H9 (cell line): ENCODE data around the gene RNF17. TPM values are rescaled to one million over a fixed set of nuclear protein-coding genes. Genes with fewer than 3 reads are reported as not detected.

ENCODE experiments used
- DNase-seq: peaks from one replicate; pipeline ENCODE4 v3.0.0-alpha.2; 2017
- H2AFZ ChIP-seq: one replicate; pipeline ENCODE4 v1.6.1; 2013; ENCODE audit warnings: mild to moderate bottlenecking, low read length, control low read depth, moderate library complexity
- H2AK5ac ChIP-seq: 2 replicates; pipeline ENCODE4 v1.6.1; 2013; ENCODE audit warnings: low read length, control low read depth, mixed read lengths; ENCODE audit not compliant: insufficient read length
- H2BK120ac ChIP-seq: one replicate; pipeline ENCODE4 v1.6.1; 2013; ENCODE audit warnings: low read depth, mild to moderate bottlenecking, low read length, control low read depth, inconsistent platforms; ENCODE audit not compliant: poor library complexity, severe bottlenecking
- H2BK12ac ChIP-seq: 2 replicates; pipeline ENCODE4 v1.6.1; 2013; ENCODE audit warnings: low read length, control low read depth, mixed read lengths, low read depth; ENCODE audit not compliant: insufficient read length
- H2BK15ac ChIP-seq: 2 replicates; pipeline ENCODE4 v1.6.1; 2013; ENCODE audit warnings: low read depth, low read length, control low read depth
- H2BK20ac ChIP-seq: one replicate; pipeline ENCODE4 v1.6.1; 2013; ENCODE audit warnings: low read depth, mild to moderate bottlenecking, low read length, control low read depth, inconsistent platforms; ENCODE audit not compliant: poor library complexity, severe bottlenecking
- H2BK5ac ChIP-seq: 2 replicates; pipeline ENCODE4 v1.6.1; 2013; ENCODE audit warnings: low read length, control low read depth, mixed read lengths; ENCODE audit not compliant: insufficient read length
- H3K14ac ChIP-seq: 2 replicates; pipeline ENCODE4 v1.6.1; 2013; ENCODE audit warnings: low read length, control low read depth; ENCODE audit not compliant: insufficient read depth
- H3K18ac ChIP-seq: 2 replicates; pipeline ENCODE4 v1.6.1; 2013; ENCODE audit warnings: low read depth, mild to moderate bottlenecking, mixed read lengths, low read length, control low read depth; ENCODE audit not compliant: insufficient read length
- H3K23ac ChIP-seq: 2 replicates; pipeline ENCODE4 v1.6.1; 2013; ENCODE audit warnings: low read length, control low read depth, mixed read lengths, low read depth; ENCODE audit not compliant: insufficient read length
- H3K23me2 ChIP-seq: 2 replicates; pipeline ENCODE4 v1.6.1; 2013; ENCODE audit warnings: low read depth, mild to moderate bottlenecking, mixed read lengths, low read length, control low read depth; ENCODE audit not compliant: insufficient read length, poor library complexity, severe bottlenecking
- H3K27ac ChIP-seq: 2 replicates; pipeline ENCODE4 v1.5.1; 2013; ENCODE audit warnings: low read length, control low read depth, mixed read lengths, low read depth; ENCODE audit not compliant: insufficient read length
- H3K27me3 ChIP-seq: 2 replicates; pipeline ENCODE4 v1.6.1; 2013; ENCODE audit warnings: low read length, control low read depth, inconsistent platforms; ENCODE audit not compliant: insufficient read depth
- H3K4ac ChIP-seq: 2 replicates; pipeline ENCODE4 v1.6.1; 2013; ENCODE audit warnings: low read depth, mild to moderate bottlenecking, control low read depth, inconsistent platforms, low read length, moderate library complexity
- H3K4me1 ChIP-seq: 2 replicates; pipeline ENCODE4 v1.6.1; 2013; ENCODE audit warnings: low read length, control low read depth, inconsistent platforms; ENCODE audit not compliant: insufficient read depth
- H3K4me2 ChIP-seq: 2 replicates; pipeline ENCODE4 v1.6.1; 2013; ENCODE audit warnings: low read length, control low read depth, mixed read lengths; ENCODE audit not compliant: insufficient read length, insufficient read depth
- H3K56ac ChIP-seq: 2 replicates; pipeline ENCODE4 v1.6.1; 2013; ENCODE audit warnings: low read depth, mild to moderate bottlenecking, mixed read lengths, low read length, control low read depth; ENCODE audit not compliant: insufficient read length
- H3K79me1 ChIP-seq: 2 replicates; pipeline ENCODE4 v1.6.1; 2013; ENCODE audit warnings: low read depth, mild to moderate bottlenecking, moderate library complexity, low read length, control low read depth, inconsistent platforms; ENCODE audit not compliant: insufficient read depth, poor library complexity, severe bottlenecking
- H3K79me2 ChIP-seq: 2 replicates; pipeline ENCODE4 v1.6.1; 2013; ENCODE audit warnings: low read length, control low read depth, inconsistent platforms; ENCODE audit not compliant: insufficient read depth
- H3K9ac ChIP-seq: 2 replicates; pipeline ENCODE4 v1.6.1; 2013; ENCODE audit warnings: low read length, control low read depth, mixed read lengths; ENCODE audit not compliant: insufficient read length; ENCODE audit errors: extremely low read depth
- H3K9me3 ChIP-seq: one replicate; pipeline ENCODE4 v1.6.1; 2013; ENCODE audit warnings: low read depth, low read length, inconsistent platforms; ENCODE audit not compliant: control insufficient read depth
- H3T11ph ChIP-seq: one replicate; pipeline ENCODE4 v1.6.1; 2013; ENCODE audit warnings: mild to moderate bottlenecking, low read length, control low read depth, inconsistent platforms
- H4K20me1 ChIP-seq: one replicate; pipeline ENCODE4 v1.6.1; 2013; ENCODE audit not compliant: control insufficient read depth, insufficient read length, insufficient read depth
- H4K5ac ChIP-seq: 2 replicates; pipeline ENCODE4 v1.6.1; 2013; ENCODE audit warnings: low read depth, mild to moderate bottlenecking, mixed read lengths, low read length, control low read depth; ENCODE audit not compliant: insufficient read length
- H4K8ac ChIP-seq: replicated peaks from 2 replicates; pipeline ENCODE4 v1.6.1; 2013; ENCODE audit warnings: low read length, control low read depth, mixed read lengths, low read depth; ENCODE audit not compliant: insufficient read length
- H4K91ac ChIP-seq: 2 replicates; pipeline ENCODE4 v1.6.1; 2013; ENCODE audit warnings: low read depth, mild to moderate bottlenecking, moderate library complexity, mixed read lengths, low read length, control low read depth; ENCODE audit not compliant: insufficient read length
- H3K27ac Mint-ChIP-seq, 3 experiments: 2 replicates in 2 of 3; 3 replicates in 1 of 3; pipeline ENCODE4 v1.8.0; 2020 to 2021; ENCODE audit warnings: mixed read lengths in 3 of 3, mild to moderate bottlenecking in 1 of 3, moderate library complexity in 1 of 3
- H3K27me3 Mint-ChIP-seq: 2 replicates; pipeline ENCODE4 v1.8.0; 2021; ENCODE audit warnings: low read depth, mild to moderate bottlenecking, moderate library complexity, mixed read lengths
- H3K36me3 Mint-ChIP-seq, 3 experiments: 2 replicates in 2 of 3; 3 replicates in 1 of 3; pipeline ENCODE4 v1.8.0; 2020 to 2021; ENCODE audit warnings: low read depth in 3 of 3, mixed read lengths in 3 of 3; ENCODE audit not compliant: insufficient read depth in 1 of 3
- H3K4me1 Mint-ChIP-seq, 2 experiments: 2 replicates each; pipeline ENCODE4 v1.8.0; 2020; ENCODE audit warnings: mixed read lengths in 2 of 2
- H3K4me3 Mint-ChIP-seq, 2 experiments: 2 replicates in 1 of 2; 3 replicates in 1 of 2; pipeline ENCODE4 v1.8.0; 2020 to 2021; ENCODE audit warnings: mild to moderate bottlenecking in 2 of 2, mixed read lengths in 2 of 2, moderate library complexity in 1 of 2
- H3K9me3 Mint-ChIP-seq, 2 experiments: 2 replicates in 1 of 2; 3 replicates in 1 of 2; pipeline ENCODE4 v1.8.0; 2020; ENCODE audit warnings: mild to moderate bottlenecking in 2 of 2, mixed read lengths in 2 of 2, moderate library complexity in 1 of 2
- WGBS: extraction: QIAGEN DNeasy Blood & Tissue Kit; methylation state at CpG from one replicate; pipeline ENCODE4 v1.1.7; 2013; ENCODE audit warnings: missing lambda C conversion rate, low lambda C conversion rate, mixed read lengths; ENCODE audit not compliant: insufficient read length; ENCODE audit errors: extremely low coverage; 5-methylcytosine and 5-hydroxymethylcytosine counted together
- total RNA-seq: library from RNA; stranded (reverse); gene quantifications from 2 replicates; pipeline ENCODE4 v1.2.1, GENCODE V29; 2021
- TF ChIP-seq, protein P1 (sequence below): fragments of 200-600 bp; sonication (generic); conservative IDR thresholded peaks from 3 replicates; pipeline ENCODE4 v1.8.0; 2021; ENCODE audit warnings: antibody characterized with exemption, mild to moderate bottlenecking

Gene RNF17
- total RNA-seq, 1 experiment from 2014 or later, result not detected

DNA sequence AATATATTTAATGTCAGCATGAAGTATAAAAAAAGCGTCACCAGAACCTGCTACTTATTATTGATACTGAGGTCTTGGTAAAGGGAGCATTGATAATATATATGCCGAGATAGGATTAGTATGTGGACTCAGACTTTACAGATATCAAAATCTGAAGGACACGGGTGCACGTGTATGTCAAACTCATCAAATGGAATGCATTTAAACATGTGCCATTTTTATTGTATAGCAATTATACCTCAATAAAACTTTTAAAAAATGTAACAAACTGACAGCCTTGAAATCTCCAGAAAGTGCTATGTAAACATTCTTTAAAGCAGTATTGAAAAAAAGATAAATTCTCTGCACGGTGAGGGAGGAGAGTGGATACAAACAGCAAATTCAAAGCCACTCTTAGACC, 157.9 kb downstream of the RNF17 start:
- Histone ChIP-seq H3K14ac (peak overlapping the region; percentile 79; the same call in 1 of the 2 replicates), H4K5ac (no peak overlapping the region), H3K4ac (no peak overlapping the region), H3K23me2 (peaks cover 3% of the 10 kb centered on the region), H2BK20ac (no peak overlapping the region), H2BK5ac (no peak overlapping the region), H2BK120ac (no peak overlapping the region), H4K91ac (no peak overlapping the region), H3K18ac (no peak overlapping the region), H3K27ac (no peak overlapping the region), H3K79me2 (peaks cover 19% of the 10 kb centered on the region; the same call in 1 of the 2 replicates), H3K79me1 (no peaks in the 10 kb centered on the region), H2BK15ac (no peak overlapping the region), H3K4me2 (peak overlapping the region; percentile 99), H3K9ac (peak overlapping the region; percentile 97), H4K8ac (no peak overlapping the region), H3K56ac (no peak overlapping the region), H2AFZ (no peak overlapping the region), H3K23ac (no peak overlapping the region), H2AK5ac (no peak overlapping the region), H3K4me1 (no peaks in the 10 kb centered on the region), H3K9me3 (no peaks in the 10 kb centered on the region), H4K20me1 (no peaks in the 10 kb centered on the region), H2BK12ac (no peak overlapping the region), H3T11ph (no peak overlapping the region), H3K27me3 (no peaks in the 10 kb centered on the region)
- H3K27me3 Mint-ChIP-seq, result no peaks in the 10 kb centered on the region
- TF ChIP-seq, protein P1, sequence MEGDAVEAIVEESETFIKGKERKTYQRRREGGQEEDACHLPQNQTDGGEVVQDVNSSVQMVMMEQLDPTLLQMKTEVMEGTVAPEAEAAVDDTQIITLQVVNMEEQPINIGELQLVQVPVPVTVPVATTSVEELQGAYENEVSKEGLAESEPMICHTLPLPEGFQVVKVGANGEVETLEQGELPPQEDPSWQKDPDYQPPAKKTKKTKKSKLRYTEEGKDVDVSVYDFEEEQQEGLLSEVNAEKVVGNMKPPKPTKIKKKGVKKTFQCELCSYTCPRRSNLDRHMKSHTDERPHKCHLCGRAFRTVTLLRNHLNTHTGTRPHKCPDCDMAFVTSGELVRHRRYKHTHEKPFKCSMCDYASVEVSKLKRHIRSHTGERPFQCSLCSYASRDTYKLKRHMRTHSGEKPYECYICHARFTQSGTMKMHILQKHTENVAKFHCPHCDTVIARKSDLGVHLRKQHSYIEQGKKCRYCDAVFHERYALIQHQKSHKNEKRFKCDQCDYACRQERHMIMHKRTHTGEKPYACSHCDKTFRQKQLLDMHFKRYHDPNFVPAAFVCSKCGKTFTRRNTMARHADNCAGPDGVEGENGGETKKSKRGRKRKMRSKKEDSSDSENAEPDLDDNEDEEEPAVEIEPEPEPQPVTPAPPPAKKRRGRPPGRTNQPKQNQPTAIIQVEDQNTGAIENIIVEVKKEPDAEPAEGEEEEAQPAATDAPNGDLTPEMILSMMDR, result no peak
- H3K4me1 Mint-ChIP-seq, result peaks cover 14 to 16% of the 10 kb centered on the region in 2 experiments
- DNase-seq, result no peak
- peak overlapping the region in 2 of 3 experiments; percentile 86 to 99; a peak in 5 of 7 replicates for H3K27ac Mint-ChIP-seq
- no peaks in the 10 kb centered on the region for H3K9me3 Mint-ChIP-seq
- no CpG with 5 or more reads among the region's 5 CpGs for WGBS
- H3K4me3 Mint-ChIP-seq, result peak overlapping the region; percentile 95 to 98
- H3K36me3 Mint-ChIP-seq, result no peaks in the 10 kb centered on the region; a peak in 1 of 7 replicates
